OCI-LY1 (cell line): ENCODE data around the gene ZFYVE1.
A peak's percentile ranks its signal among the peaks of the same experiment; 100 is the strongest.
"Not testable (repeated sequence)": the region's sequence is repeated elsewhere in the genome, so short reads cannot be mapped to it uniquely, and the experiment has no call there.

ENCODE experiments used
- H2AFZ ChIP-seq: fragments of 200-600 bp; sonication (generic), shearing (Covaris generic); 2 replicates; pipeline ENCODE4 v1.6.0; 2014; ENCODE audit warnings: antibody characterized with exemption, mild to moderate bottlenecking, low read length
- H3F3A ChIP-seq: fragments of 200-600 bp; sonication (generic), shearing (Covaris generic); 2 replicates; pipeline ENCODE4 v1.6.0; 2014; ENCODE audit warnings: mild to moderate bottlenecking, antibody characterized with exemption, low read length, moderate library complexity; ENCODE audit not compliant: insufficient read depth
- H3K27ac ChIP-seq: fragments of 200-600 bp; sonication (generic); 2 replicates; pipeline ENCODE4 v1.5.1; 2014; ENCODE audit warnings: low read length, mixed run types, mild to moderate bottlenecking, low read depth; ENCODE audit not compliant: poor library complexity, severe bottlenecking
- H3K27me3 ChIP-seq: fragments of 200-600 bp; sonication (generic); 2 replicates; pipeline ENCODE4 v1.6.0; 2014; ENCODE audit warnings: antibody characterized with exemption, mild to moderate bottlenecking, low read length, moderate library complexity; ENCODE audit not compliant: insufficient read depth
- H3K36me3 ChIP-seq: fragments of 200-600 bp; sonication (generic); 2 replicates; pipeline ENCODE4 v1.6.1; 2014; ENCODE audit warnings: mild to moderate bottlenecking, antibody characterized with exemption, low read length, moderate library complexity, mixed read lengths; ENCODE audit not compliant: insufficient read depth
- H3K4me1 ChIP-seq: fragments of 200-600 bp; sonication (generic); 2 replicates; pipeline ENCODE4 v1.5.1; 2014; ENCODE audit warnings: mild to moderate bottlenecking, low read length, moderate library complexity; ENCODE audit not compliant: insufficient read depth, severe bottlenecking
- H3K4me2 ChIP-seq: fragments of 200-600 bp; sonication (generic), shearing (Covaris generic); 2 replicates; pipeline ENCODE4 v1.6.1; 2014; ENCODE audit warnings: low read length
- H3K4me3 ChIP-seq: fragments of 200-600 bp; sonication (generic); 2 replicates; pipeline ENCODE4 v1.5.1; 2014; ENCODE audit warnings: low read length, low read depth, mild to moderate bottlenecking, mixed read lengths; ENCODE audit not compliant: poor library complexity, severe bottlenecking
- H3K79me2 ChIP-seq: fragments of 200-600 bp; shearing (Covaris generic); 2 replicates; pipeline ENCODE4 v1.6.1; 2016; ENCODE audit warnings: mixed run types, low read length, mixed read lengths; ENCODE audit not compliant: insufficient read depth
- H3K9ac ChIP-seq: fragments of 200-600 bp; sonication (generic), shearing (Covaris generic); 2 replicates; pipeline ENCODE4 v1.6.1; 2014; ENCODE audit warnings: mild to moderate bottlenecking, low read length, mixed read lengths
- H3K9me2 ChIP-seq: fragments of 200-600 bp; sonication (generic), shearing (Covaris generic); 2 replicates; pipeline ENCODE4 v1.6.1; 2014; ENCODE audit warnings: low read depth, mild to moderate bottlenecking, low read length, mixed read lengths
- H3K9me3 ChIP-seq: fragments of 200-600 bp; shearing (Covaris generic); 2 replicates; pipeline ENCODE4 v1.6.1; 2014; ENCODE audit warnings: low read length, mixed read lengths
- H4K20me1 ChIP-seq: fragments of 200-600 bp; sonication (generic), shearing (Covaris generic); 2 replicates; pipeline ENCODE4 v1.6.0; 2016; ENCODE audit warnings: mild to moderate bottlenecking, low read length; ENCODE audit not compliant: insufficient read depth
- EZH2 ChIP-seq: fragments of 200-600 bp; sonication (generic), shearing (Covaris generic); IDR thresholded peaks from 2 replicates; pipeline ENCODE4 v1.8.0; 2017; ENCODE audit warnings: borderline replicate concordance, mixed run types, mild to moderate bottlenecking, antibody characterized with exemption, low read length, moderate library complexity, mixed read lengths
- TF ChIP-seq, protein P1 (sequence below): fragments of 200-600 bp; sonication (generic), shearing (Covaris generic); IDR thresholded peaks from 2 replicates; pipeline ENCODE4 v1.5.1; 2017; ENCODE audit warnings: mild to moderate bottlenecking, antibody characterized with exemption, low read length, moderate library complexity, mixed read lengths

The ZFYVE1 gene

DNA sequence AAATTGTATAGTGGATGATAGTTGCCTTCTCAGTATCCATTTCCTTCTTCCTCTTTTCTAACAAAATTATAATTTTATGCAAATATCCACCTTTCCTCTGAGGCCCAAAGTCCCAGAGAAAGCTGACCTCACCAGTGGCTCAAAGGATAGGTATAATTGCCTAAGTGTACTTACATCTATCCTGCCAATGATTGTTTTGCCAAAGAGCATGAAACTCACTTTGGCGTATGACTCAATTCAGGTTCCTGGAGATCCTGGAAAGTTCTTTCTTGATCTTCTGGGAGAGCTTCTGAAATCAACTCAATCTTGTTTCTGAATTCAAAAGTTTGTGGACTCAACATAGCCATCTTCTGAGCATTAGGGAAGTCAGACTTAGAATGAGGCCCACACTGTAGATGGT is 20.9 kb upstream of the ZFYVE1 start:
- Histone ChIP-seq H2AFZ (no peak overlapping the region), H3K27me3 (no peaks in the 10 kb centered on the region), H3K4me2 (no peak overlapping the region)

DNA sequence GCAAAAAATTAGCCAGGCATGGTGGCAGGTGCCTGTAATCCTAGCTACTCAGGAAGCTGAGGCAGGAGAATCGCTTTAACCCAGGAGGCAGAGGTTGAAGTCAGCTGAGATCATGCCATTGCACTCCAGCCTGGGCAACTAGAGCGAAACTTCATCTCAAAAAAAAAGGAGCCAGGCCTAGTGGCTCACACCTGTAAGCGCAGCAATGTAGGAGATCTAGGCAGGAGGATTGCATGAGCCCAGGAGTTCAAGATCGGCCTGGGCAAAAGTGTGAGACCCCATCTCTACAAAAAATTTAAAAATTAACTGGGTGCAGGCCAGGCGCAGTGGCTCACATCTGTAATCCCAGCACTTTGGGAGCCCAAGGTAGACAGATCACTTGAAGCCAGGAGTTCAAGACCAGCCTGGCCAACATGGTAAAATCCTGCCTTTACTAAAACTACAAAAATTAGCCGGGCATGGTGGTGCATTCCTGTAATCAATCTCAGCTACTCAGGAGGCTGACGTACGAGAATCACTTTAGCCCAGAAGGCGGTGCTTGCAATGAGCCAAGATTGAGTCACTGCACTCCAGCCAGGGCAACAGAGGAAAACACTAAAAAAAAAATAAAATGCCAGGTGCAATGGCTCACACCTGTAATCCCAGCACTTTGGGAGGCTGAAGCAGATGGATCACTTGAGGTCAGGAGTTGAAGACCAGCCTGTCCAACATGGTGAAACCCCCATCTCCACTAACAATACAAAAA is 10.0 kb upstream of the ZFYVE1 start:
- not testable (repeated sequence) for H3K9me2 ChIP-seq, H3K27ac ChIP-seq, H3K36me3 ChIP-seq, H3F3A ChIP-seq, H3K4me1 ChIP-seq, H3K9ac ChIP-seq, H3K79me2 ChIP-seq, H3K27me3 ChIP-seq, H2AFZ ChIP-seq, H4K20me1 ChIP-seq, H3K4me2 ChIP-seq, H3K4me3 ChIP-seq, H3K9me3 ChIP-seq

More for the DNA sequence above, 20.9 kb upstream of the ZFYVE1 start:
- no peaks in the 10 kb centered on the region for H4K20me1 ChIP-seq
- H3K27ac ChIP-seq: no peak overlapping the region
- H3K4me1 ChIP-seq: no peaks in the 10 kb centered on the region
- H3K9me3 ChIP-seq: no peaks in the 10 kb centered on the region
- H3K4me3 ChIP-seq: no peak overlapping the region
- no peaks in the 10 kb centered on the region for H3K36me3 ChIP-seq
- no peak overlapping the region for H3K9ac ChIP-seq
- H3F3A ChIP-seq: no peaks in the 10 kb centered on the region
- H3K79me2 ChIP-seq: no peaks in the 10 kb centered on the region
- no peak for TF ChIP-seq EZH2
- TF ChIP-seq, protein P1, sequence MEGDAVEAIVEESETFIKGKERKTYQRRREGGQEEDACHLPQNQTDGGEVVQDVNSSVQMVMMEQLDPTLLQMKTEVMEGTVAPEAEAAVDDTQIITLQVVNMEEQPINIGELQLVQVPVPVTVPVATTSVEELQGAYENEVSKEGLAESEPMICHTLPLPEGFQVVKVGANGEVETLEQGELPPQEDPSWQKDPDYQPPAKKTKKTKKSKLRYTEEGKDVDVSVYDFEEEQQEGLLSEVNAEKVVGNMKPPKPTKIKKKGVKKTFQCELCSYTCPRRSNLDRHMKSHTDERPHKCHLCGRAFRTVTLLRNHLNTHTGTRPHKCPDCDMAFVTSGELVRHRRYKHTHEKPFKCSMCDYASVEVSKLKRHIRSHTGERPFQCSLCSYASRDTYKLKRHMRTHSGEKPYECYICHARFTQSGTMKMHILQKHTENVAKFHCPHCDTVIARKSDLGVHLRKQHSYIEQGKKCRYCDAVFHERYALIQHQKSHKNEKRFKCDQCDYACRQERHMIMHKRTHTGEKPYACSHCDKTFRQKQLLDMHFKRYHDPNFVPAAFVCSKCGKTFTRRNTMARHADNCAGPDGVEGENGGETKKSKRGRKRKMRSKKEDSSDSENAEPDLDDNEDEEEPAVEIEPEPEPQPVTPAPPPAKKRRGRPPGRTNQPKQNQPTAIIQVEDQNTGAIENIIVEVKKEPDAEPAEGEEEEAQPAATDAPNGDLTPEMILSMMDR: no peak
- no peaks in the 10 kb centered on the region for H3K9me2 ChIP-seq

DNA sequence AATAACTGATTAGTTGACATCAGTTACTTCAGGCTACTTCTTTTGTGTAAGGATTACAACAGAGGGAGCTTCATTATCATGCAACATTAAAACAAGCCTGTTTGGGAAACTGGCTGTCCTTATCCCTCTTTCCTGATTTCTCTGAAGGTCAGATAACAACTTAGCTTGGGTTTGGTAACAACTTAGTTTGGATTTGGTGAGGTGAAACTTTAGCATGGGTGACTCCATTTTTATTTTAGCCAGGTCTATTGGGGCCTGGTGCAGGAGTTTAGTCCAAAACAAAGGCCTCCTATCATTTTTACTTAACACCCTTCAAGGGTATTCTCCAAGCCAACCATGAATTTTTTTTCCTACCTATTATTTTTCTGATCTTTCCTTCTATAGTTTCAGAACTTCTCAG is 1.1 kb upstream of the ZFYVE1 start:
- Histone ChIP-seq H3K9me2 (no peaks in the 10 kb centered on the region), H3K36me3 (peaks cover 13% of the 10 kb centered on the region; the same call in 1 of the 2 replicates), H3K4me1 (peaks cover 25% of the 10 kb centered on the region), H3K79me2 (peaks cover 10% of the 10 kb centered on the region; the same call in 1 of the 2 replicates), H2AFZ (no peak overlapping the region), H3K4me3 (no peak overlapping the region), H3K9ac (no peak overlapping the region), H4K20me1 (no peaks in the 10 kb centered on the region), H3K9me3 (no peaks in the 10 kb centered on the region), H3K4me2 (no peak overlapping the region), H3K27ac (no peak overlapping the region), H3F3A (no peaks in the 10 kb centered on the region), H3K27me3 (no peaks in the 10 kb centered on the region)
- no peak for TF ChIP-seq EZH2
- TF ChIP-seq, protein P1: no peak

DNA sequence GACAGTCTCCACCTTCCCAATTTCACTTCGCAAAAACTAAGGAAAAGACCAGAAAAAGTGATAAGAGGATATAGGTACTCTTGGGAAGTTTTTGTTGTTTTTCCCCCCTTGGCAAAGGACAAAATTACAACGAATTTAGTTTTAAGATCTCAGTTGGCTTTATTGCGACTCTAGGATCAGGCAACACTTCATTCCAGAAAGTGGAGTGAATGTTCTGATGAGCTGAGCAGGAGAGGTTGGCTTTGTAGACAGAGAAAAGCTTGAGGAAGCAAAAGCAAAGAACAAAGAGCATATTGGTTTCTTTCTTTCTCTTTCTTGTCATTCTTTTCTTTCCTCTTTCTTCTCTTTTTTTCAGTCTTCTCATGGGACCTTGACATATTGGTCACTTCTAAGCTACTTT is 640 bp upstream of the ZFYVE1 start:
- peaks cover 25% of the 10 kb centered on the region for H3K4me1 ChIP-seq
- no peaks in the 10 kb centered on the region for H3K9me2 ChIP-seq
- TF ChIP-seq EZH2: no peak
- TF ChIP-seq, protein P1: no peak
- peak overlapping the region; percentile 82 for H3K4me3 ChIP-seq
- no peaks in the 10 kb centered on the region for H3K27me3 ChIP-seq
- H3K9me3 ChIP-seq: no peaks in the 10 kb centered on the region
- peaks cover 10% of the 10 kb centered on the region; the same call in 1 of the 2 replicates for H3K79me2 ChIP-seq
- peak overlapping the region; percentile 22; the same call in 1 of the 2 replicates for H3K9ac ChIP-seq
- H3K4me2 ChIP-seq: peak overlapping the region; percentile 62
- no peaks in the 10 kb centered on the region for H4K20me1 ChIP-seq
- peak overlapping the region; percentile 19 for H2AFZ ChIP-seq
- H3K36me3 ChIP-seq: peaks cover 16% of the 10 kb centered on the region; the same call in 1 of the 2 replicates
- no peaks in the 10 kb centered on the region for H3F3A ChIP-seq
- no peak overlapping the region for H3K27ac ChIP-seq
